Cardiac fibroblast (primary cell): Measurements from ENCODE around the gene NUP188.

Experiments
- DNase-seq, 2 donors: peaks; one replicate each; pipeline versions ENCODE4 v3.0.0 to v3.0.0-alpha.2; 2010; ENCODE audit warnings: low read depth in 2 of 2
- H3K4me3 ChIP-seq, 2 donors: replicated peaks in 1 of 2; 1 replicate in 1 of 2; 2 replicates in 1 of 2; pipeline ENCODE4 v1.5.1; 2011; ENCODE audit warnings: low read depth in 2 of 2, low read length in 2 of 2, mild to moderate bottlenecking in 2 of 2, moderate library complexity in 1 of 2
- TF ChIP-seq, protein P1 (sequence below): IDR thresholded peaks from one replicate; pipeline ENCODE4 v1.5.1; 2011; ENCODE audit warnings: low read depth, mild to moderate bottlenecking, low read length, inconsistent platforms

NUP188 gene

DNA sequence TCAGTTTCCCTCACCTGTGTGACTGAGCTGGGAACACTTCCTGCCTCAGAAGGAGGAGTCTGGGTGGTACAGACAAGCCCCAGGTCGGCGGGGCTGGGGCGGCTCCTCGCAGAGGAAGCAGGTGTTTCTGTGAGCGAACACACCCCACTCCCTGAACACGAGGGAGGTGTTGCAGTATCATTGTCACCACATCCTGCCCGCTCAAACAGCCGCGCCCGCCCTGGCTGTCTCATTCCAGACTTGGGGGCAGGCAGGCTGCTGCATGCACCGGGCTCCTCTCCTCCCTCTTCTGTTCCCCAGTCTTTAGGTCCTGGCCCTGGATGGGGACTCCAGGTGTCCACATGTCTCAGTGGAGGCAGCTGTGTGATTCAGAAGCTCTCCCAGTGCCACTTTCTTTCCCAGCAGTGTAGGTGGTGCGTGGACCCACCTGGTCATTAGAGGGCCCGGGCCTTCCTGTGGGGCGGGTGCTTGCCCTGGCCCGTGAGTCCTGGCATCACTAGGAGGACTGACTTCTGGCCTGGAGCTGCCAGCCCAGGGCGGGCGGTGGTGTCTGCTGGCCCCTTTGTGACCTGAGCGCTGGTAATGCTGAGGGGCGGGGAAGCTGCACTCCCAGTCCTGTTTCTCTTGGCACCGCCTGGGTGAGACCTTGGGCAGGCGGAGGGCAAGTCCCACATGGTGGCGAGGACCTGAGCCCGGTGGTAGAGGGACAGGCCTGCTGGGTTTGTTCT lies 45.0 kb upstream of the NUP188 start:
- TF ChIP-seq, protein P1, sequence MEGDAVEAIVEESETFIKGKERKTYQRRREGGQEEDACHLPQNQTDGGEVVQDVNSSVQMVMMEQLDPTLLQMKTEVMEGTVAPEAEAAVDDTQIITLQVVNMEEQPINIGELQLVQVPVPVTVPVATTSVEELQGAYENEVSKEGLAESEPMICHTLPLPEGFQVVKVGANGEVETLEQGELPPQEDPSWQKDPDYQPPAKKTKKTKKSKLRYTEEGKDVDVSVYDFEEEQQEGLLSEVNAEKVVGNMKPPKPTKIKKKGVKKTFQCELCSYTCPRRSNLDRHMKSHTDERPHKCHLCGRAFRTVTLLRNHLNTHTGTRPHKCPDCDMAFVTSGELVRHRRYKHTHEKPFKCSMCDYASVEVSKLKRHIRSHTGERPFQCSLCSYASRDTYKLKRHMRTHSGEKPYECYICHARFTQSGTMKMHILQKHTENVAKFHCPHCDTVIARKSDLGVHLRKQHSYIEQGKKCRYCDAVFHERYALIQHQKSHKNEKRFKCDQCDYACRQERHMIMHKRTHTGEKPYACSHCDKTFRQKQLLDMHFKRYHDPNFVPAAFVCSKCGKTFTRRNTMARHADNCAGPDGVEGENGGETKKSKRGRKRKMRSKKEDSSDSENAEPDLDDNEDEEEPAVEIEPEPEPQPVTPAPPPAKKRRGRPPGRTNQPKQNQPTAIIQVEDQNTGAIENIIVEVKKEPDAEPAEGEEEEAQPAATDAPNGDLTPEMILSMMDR, result no peak
- H3K4me3 ChIP-seq, result no peak overlapping the region
- DNase-seq, result no peak

DNA sequence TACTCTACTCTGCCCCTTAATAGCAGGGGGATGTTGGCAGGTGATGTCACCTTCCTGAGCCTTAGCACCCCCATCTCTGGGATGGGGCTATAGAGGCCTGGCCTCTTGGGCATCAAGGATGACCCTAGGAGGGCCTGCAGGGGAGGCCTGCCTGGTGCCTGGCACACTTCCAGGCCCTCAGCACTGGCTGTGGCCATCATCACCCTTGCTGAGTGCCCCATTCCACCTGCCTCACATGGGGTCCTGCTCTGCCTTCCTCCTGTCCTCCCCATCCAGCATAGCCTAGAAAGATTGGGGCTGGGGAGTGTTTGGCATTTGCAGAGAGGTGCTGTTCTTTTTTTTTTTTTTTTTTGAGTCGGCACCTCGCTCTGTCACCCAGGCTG lies 44.4 kb upstream of the NUP188 start:
- TF ChIP-seq, protein P1, result no peak
- DNase-seq, result no peak
- H3K4me3 ChIP-seq, result no peak overlapping the region

DNA sequence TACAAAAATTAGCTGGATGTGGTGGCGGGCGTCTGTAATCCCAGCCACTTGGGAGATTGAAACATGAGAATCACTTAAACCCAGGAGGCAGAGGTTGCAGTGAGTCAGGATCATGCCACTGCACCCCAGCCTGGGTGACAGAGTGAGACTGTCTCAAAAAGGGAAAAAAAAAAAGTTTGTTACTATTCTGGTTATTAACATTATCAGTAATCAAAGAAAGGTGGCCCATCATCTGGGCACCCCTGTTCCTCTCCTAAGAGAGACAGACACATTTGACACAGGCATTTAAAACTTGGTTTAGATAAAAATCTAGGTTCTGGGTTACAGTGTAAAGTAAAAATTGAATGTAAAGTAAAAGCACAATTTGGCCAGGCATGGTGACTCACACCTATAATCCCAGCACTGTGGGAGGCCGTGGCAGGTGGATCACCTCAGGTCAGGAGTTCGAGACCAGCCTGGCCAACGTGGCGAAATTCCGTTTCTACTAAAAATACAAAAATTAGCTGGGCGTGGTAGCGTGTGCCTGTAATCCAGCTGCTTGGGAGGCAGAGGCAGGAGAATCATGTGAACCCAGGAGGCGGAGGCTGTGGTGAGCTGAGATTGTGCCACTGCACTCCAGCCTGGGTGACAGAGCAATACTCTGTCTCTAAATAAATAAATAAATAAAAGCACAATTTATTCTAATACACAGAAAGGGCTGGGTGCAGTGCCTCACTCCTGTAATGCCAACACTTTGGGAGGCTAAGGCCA lies 43.5 kb upstream of the NUP188 start:
- peak in 1 of 2 donors; percentile 46 for DNase-seq

DNA sequence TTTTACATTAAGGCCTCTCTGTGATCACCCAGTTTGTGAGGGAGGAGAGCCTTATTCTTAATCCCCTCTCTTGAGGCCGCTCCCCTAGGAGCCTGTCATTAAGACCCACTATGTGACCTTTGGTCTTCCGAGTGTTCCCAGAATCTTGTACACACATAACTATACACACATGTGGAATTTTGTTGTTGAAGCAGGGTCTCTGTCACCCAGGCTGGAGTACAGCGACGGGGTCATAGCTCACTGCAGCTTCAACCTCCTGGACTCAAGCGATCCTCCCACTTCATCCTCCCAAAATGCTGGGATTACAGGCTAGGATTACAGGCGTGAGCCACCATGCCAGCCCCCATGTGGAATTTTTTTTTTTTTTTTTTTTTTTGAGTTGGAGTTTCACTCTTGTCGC lies 41.5 kb upstream of the NUP188 start:
- TF ChIP-seq, protein P1, result no peak
- H3K4me3 ChIP-seq, result no peak overlapping the region
- no peak for DNase-seq

More for the DNA sequence above, 43.5 kb upstream of the NUP188 start:
- no peak overlapping the region for H3K4me3 ChIP-seq
- TF ChIP-seq, protein P1, result no peak

DNA sequence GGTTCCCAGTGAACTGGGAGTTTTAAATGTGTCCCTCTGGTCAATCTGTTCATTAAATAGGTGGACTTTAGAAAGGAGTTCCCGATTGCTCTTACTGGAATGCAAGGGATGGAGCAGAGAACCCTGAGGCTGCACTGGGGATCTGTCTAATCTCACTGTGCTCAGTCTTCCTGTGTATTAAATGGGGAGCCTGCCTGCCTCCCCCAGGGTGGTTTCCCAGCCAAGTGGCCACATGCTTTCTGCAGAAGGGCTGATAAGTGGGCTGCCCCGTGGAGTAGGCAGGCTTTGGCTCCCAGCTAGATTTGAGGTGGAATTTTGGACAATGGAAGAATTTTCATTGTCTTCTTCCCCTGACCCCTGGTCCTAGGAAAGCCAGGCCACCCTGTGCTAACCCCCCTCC lies 40.8 kb upstream of the NUP188 start:
- no peak overlapping the region for H3K4me3 ChIP-seq
- DNase-seq, result peak in 1 of 2 donors; percentile 29
- TF ChIP-seq, protein P1, result no peak

DNA sequence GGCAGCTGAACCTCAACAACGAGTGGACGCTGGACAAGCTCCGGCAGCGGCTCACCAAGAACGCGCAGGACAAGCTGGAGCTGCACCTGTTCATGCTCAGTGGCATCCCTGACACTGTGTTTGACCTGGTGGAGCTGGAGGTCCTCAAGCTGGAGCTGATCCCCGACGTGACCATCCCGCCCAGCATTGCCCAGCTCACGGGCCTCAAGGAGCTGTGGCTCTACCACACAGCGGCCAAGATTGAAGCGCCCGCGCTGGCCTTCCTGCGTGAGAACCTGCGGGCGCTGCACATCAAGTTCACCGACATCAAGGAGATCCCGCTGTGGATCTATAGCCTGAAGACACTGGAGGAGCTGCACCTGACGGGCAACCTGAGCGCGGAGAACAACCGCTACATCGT lies 39.1 kb upstream of the NUP188 start:
- TF ChIP-seq, protein P1, result no peak
- no peak for DNase-seq

More for the DNA sequence above, 39.1 kb upstream of the NUP188 start:
- H3K4me3 ChIP-seq, result no peak overlapping the region
